Activated CD8-positive, alpha-beta memory T cell treated with anti-CD3 and anti-CD28 coated beads, Interleukin-2, amount 50 U/mL, for 1 hour (primary cell): ENCODE data around the gene PLA2G3.

Experiments used
- DNase-seq: peaks from one replicate; pipeline ENCODE4 v3.0.0-alpha.2; 2020; ENCODE audit errors: extremely low read depth

PLA2G3 gene

DNA sequence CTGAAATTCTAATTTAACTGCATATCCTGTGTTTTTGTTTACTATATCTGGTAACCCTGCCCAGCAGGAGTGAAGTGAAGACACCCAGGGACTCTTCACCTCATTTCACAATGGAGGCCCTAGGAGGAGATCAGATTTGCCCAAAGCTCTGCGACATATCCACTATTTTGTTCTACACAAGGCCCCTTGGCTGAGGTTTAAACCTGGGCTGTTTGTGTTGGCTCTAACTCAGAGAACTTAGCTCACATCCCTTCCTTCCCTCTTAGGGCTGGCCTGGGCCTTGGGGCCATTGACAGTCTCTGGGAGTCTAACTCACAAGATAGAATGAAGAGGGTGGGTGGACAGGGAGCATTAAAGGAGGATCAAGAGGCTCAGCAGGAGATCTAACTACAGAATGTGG, 8.2 kb upstream of the PLA2G3 start:
- no peak for DNase-seq

GRCh38 chr22:31144223-31144622, 3.9 kb upstream of the PLA2G3 start:
- no peak for DNase-seq

- no peak for DNase-seq
Observed at GRCh38 chr22:31143537-31143936, 3.2 kb upstream of the PLA2G3 start.

DNA sequence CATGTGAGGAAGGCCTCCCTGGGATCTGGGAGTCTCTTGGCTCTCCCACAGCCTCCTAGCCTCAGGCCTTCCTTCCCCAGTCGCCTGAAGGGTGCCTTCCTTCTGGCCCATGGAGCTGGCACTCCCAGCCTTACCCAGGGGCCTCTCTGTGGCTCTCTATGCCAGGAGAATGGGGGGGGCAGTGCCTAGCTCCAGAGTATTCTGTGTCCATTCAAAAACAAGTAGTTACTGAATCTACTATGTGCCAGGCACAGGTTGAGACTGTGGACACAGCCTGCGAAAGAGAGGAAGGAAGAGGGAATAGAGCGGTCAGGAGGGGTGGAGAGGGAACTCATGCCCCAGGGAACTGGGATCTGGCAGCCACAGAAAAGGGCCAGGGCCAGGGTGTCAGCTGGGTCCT, 2.7 kb upstream of the PLA2G3 start:
- no peak for DNase-seq

GRCh38 chr22:31142285-31142684, 2.0 kb upstream of the PLA2G3 start:
- no peak for DNase-seq

- DNase-seq, result no peak
Observed at GRCh38 chr22:31141551-31141950, 1.2 kb upstream of the PLA2G3 start.

DNA sequence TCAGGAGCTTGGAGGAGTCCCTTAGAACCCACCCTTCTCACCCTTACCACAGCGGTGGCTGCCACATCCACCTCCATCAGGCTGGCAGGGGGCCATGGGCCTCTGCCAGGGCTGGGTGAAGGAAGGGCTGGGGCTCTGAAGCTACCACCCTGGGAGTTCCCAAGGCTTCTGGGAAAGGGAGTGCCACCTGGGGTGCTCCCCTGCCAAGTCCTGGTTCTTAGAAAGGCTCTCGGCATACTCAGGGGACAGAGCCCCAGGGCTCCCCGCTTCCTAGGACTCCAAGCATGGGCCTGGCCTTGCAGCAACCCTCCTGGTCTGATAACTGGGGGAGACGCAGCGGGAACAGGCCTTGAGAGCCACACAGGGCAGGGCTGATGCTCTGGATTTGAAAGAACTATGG, 438 bp upstream of the PLA2G3 start:
- DNase-seq, result no peak

DNA sequence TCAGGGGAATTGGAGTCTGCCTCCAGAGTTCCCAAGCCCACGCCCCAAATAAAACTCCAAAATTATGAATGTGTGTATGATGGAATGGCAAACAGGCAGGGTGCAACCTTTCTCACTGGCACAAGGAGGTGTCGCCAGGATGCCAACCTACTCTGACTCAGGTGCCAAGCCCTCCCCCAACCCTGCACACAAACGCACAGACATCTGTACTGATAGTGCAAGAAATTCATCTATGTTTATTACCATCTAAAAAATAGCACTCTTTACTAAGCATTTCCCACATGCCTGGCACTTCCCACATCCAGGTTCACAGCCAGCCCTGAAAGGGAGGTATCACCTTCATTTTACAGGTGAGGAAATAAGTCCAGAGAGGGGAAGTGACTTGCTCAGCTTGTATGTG, 1.2 kb downstream of the PLA2G3 start:
- no peak for DNase-seq

- DNase-seq, result no peak
Observed at GRCh38 chr22:31138126-31138525, 2.2 kb downstream of the PLA2G3 start.

DNA sequence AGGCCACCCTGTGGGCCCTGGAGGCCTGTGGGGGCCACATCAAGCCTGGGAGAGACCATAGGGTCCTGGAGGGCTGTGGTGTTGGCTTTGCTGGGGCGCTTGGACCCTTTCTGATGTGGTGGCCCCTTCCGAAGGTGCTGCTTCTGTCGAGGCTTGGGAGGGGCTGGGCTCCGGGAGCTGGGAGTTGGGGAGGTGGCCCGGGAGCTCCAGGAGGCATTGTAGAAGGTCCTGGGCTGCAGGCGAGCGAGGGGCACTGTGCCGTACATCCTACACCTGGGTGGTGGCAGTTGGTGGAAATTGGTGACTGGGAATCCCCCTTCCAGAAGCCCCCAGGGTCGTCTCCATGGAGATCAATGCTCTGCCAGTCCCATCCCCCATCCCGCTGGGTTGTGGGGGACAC, 2.6 kb downstream of the PLA2G3 start:
- DNase-seq, result no peak

DNA sequence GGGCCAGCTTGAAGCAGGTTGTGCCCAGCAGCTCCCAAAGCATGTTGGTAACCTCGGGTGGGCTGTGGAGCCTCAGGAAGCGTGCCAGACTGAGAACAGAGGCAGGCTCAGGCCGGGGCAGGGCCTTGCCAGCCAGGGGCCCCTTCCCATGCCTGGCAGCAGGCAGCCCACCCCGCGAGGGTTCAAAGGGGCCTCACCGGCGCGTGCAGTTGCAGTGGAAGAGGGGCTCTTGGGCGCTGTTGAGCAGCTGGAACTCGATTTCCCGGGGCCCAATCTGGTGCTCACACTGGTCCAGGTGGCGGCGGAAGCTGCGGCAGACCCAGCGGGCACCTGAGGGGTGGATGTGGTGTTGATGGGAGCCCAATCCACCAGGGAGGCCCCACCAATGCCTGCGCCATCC, 3.6 kb downstream of the PLA2G3 start:
- no peak for DNase-seq

DNA sequence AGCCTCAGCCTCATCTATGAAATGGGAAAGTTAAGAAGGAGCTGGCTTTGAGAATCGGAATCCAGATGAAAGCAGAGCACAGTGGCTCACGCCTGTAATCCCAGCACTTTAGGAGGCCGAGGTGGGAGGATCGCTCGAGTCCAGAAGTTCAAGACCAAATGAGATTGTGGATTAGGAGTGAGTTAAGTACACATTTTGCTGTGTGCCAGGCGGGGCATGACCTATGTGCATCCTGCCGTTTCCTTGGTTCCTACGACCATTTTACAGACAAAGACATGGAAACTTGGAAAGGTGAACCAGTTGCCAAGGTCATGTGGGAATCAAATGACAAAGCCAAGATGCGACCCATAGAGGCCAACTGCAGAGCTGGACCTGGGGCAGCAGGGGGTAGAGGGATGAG, 4.2 kb downstream of the PLA2G3 start:
- no peak for DNase-seq

- no peak for DNase-seq
Observed at GRCh38 chr22:31135706-31136105, 4.6 kb downstream of the PLA2G3 start.

DNA sequence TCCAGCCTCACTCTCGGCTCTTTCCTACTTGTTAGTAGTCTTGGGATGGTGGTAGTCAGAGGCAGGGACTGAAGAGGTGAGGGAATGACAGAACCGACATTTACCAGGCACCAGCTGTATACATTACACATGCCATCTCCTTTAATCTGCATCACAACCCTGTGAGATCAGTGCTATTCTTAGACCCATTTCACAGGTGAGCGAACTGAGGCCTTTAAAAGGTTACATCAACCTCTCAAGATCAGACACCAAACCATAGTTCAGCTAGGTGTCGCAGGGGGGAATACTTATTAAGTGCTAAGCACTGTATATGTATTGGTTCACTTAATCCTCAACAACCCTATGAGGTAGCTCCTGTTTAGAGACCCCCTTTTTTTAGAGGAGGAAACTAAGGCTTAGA, 5.6 kb downstream of the PLA2G3 start:
- no peak for DNase-seq

GRCh38 chr22:31133911-31134310, 6.4 kb downstream of the PLA2G3 start:
- no peak for DNase-seq

DNA sequence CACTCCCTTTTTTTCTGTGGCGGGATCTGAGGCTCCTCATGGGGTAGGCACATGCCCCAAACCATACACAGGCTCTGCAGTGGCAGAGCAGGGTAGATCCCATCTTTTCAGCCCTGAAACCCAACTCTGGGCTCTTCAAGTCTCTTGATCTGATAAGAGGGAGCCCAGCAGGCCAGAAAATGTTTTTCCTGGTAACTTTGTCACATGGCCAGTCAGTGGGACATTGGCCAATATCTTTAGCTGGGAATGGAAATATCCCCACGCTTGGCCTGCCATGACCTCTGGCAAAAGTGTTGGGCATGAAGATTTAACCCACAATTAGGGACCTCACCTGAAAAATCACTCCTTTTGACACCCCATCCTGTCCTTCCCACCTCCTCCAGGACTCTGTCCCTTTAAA, 9.4 kb downstream of the PLA2G3 start:
- DNase-seq, result no peak

DNA sequence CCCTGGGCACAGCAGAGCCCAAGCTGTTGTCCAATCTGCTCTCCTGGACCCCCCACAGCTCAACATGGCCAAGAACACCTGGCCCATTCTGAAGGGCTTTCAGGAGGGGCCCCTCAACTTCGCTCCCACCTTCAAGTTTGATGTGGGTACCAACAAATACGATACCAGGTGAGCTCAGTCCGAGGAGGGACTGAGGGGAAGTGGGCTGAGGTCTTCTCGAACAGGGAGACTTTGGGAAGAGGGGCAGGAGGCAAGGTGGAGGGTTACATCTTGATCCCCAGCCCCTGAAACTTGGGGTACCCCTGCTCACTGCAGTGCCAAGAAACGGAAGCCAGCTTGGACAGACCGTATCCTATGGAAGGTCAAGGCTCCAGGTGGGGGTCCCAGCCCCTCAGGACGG, 12.2 kb downstream of the PLA2G3 start:
- DNase-seq, result no peak

- no peak for DNase-seq
Observed at GRCh38 chr22:31127181-31127772, 13.0 kb downstream of the PLA2G3 start.

GRCh38 chr22:31126869-31127175, 13.5 kb downstream of the PLA2G3 start:
- DNase-seq, result no peak

DNA sequence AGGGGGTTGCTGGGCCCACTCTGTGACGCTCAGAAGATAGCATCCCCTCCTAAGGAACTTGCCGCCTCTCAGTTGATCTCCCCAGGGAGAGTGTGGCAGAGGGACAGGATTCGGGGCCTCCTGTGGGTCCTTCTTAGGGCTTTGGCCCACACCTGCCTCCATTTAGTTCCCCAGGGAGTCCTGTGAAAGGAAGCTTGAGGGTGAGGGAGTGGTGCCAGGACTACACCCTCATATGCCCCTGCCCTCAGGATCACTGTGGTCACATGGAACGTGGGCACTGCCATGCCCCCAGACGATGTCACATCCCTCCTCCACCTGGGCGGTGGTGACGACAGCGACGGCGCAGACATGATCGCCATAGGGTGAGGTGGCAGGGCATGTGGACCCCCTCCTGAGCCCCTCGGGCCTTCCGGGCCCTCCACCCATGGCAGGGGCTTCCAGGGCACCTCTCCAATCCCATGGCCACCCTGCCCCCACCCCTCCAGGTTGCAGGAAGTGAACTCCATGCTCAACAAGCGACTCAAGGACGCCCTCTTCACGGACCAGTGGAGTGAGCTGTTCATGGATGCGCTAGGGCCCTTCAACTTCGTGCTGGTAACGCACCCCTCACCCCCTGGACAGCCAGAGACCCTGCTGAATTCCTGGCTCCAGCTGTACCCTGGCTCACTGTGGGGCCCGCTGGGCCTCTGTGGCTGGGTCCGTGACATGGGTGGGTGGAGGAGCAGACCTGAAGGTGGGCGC, 14.0 kb downstream of the PLA2G3 start:
- no peak for DNase-seq

DNA sequence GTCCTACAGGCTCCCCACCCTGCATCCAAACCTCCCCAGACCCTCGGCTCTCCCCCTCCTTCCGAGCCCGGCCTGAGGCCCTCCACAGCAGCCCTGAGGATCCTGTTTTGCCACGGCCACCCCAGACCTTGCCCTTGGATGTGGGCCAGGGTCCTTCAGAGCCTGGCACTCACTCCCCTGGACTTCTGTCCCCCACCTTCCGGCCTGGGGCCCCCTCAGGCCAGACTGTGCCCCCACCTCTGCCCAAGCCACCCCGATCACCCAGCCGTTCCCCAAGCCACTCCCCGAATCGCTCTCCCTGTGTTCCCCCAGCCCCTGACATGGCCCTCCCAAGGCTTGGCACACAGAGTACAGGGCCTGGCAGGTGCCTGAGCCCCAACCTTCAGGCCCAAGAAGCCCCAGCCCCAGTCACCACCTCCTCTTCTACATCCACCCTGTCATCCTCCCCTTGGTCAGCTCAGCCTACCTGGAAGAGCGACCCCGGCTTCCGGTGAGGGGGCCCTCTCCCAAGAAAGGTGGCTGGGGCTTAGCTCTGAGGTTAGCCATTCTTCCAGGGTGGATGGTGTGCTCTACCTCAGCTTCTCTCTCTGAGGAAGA, 14.7 kb downstream of the PLA2G3 start:
- DNase-seq, result no peak

GRCh38 chr22:31124811-31125465, 15.4 kb downstream of the PLA2G3 start:
- no peak for DNase-seq

GRCh38 chr22:31124290-31124689, 16.0 kb downstream of the PLA2G3 start:
- DNase-seq, result no peak
